ENCODE measurements around the gene ANXA8.

Gene ANXA8

GRCh38 chr10:47444047-47444446 is 39.9 kb downstream of the ANXA8 start:
- no peaks in the 10 kb centered on the region for H3K36me3 Mint-ChIP-seq (ENCODE audit: low read depth)
- peaks cover 17% of the 10 kb centered on the region for H3K9me3 Mint-ChIP-seq
- H3K4me3 Mint-ChIP-seq = no peak overlapping the region
- peaks cover 6% of the 10 kb centered on the region for H3K27me3 Mint-ChIP-seq (ENCODE audit: low read depth)
- H3K27ac Mint-ChIP-seq = no peak overlapping the region
- TF ChIP-seq CTCF (IDR thresholded peaks at IDR 0.05; ENCODE audit: unreplicated experiment in 3 of 3) = no peak
- no peaks in the 10 kb centered on the region for H3K4me1 Mint-ChIP-seq

- Mint-ChIP-seq H3K4me1 (no peaks in the 10 kb centered on the region), H3K27me3 (ENCODE audit: low read depth) (peaks cover 12% of the 10 kb centered on the region), H3K4me3 (no peak overlapping the region), H3K36me3 (ENCODE audit: low read depth) (no peaks in the 10 kb centered on the region), H3K27ac (no peak overlapping the region), H3K9me3 (peaks cover 22% of the 10 kb centered on the region)
- TF ChIP-seq CTCF (IDR thresholded peaks at IDR 0.05; ENCODE audit: unreplicated experiment in 3 of 3) = no peak
These were observed 40.8 kb downstream of the ANXA8 start for GRCh38 chr10:47443145-47443544.

- Mint-ChIP-seq H3K9me3 (peaks cover 22% of the 10 kb centered on the region), H3K4me1 (no peaks in the 10 kb centered on the region), H3K27me3 (ENCODE audit: low read depth) (peaks cover 12% of the 10 kb centered on the region), H3K4me3 (no peak overlapping the region), H3K36me3 (ENCODE audit: low read depth) (no peaks in the 10 kb centered on the region), H3K27ac (no peak overlapping the region)
- no peak for TF ChIP-seq CTCF (IDR thresholded peaks at IDR 0.05; ENCODE audit: unreplicated experiment in 3 of 3)
These were observed 41.6 kb downstream of the ANXA8 start for GRCh38 chr10:47442351-47442750.

GRCh38 chr10:47441938-47442337 is 42.0 kb downstream of the ANXA8 start:
- no peak for TF ChIP-seq CTCF (IDR thresholded peaks at IDR 0.05; ENCODE audit: unreplicated experiment in 3 of 3)
- H3K9me3 Mint-ChIP-seq = peaks cover 22% of the 10 kb centered on the region
- H3K4me3 Mint-ChIP-seq = no peak overlapping the region
- no peak overlapping the region for H3K27ac Mint-ChIP-seq
- H3K36me3 Mint-ChIP-seq (ENCODE audit: low read depth) = no peaks in the 10 kb centered on the region
- no peaks in the 10 kb centered on the region for H3K4me1 Mint-ChIP-seq
- peaks cover 12% of the 10 kb centered on the region for H3K27me3 Mint-ChIP-seq (ENCODE audit: low read depth)

- Mint-ChIP-seq H3K4me3 (no peak overlapping the region), H3K36me3 (ENCODE audit: low read depth) (no peaks in the 10 kb centered on the region), H3K27me3 (ENCODE audit: low read depth) (peaks cover 16% of the 10 kb centered on the region), H3K4me1 (no peaks in the 10 kb centered on the region), H3K9me3 (peaks cover 24% of the 10 kb centered on the region), H3K27ac (no peak overlapping the region)
- no peak for TF ChIP-seq CTCF (IDR thresholded peaks at IDR 0.05; ENCODE audit: unreplicated experiment in 3 of 3)
These were observed 43.7 kb downstream of the ANXA8 start for GRCh38 chr10:47440207-47440606.

- Mint-ChIP-seq H3K9me3 (peaks cover 32% of the 10 kb centered on the region), H3K4me3 (no peak overlapping the region), H3K36me3 (ENCODE audit: low read depth) (no peaks in the 10 kb centered on the region), H3K4me1 (no peaks in the 10 kb centered on the region), H3K27ac (no peak overlapping the region), H3K27me3 (ENCODE audit: low read depth) (peaks cover 16% of the 10 kb centered on the region)
- TF ChIP-seq CTCF (IDR thresholded peaks at IDR 0.05; ENCODE audit: unreplicated experiment in 3 of 3) = peak; percentile 32 to 47 (median 42)
These were observed 44.9 kb downstream of the ANXA8 start for GRCh38 chr10:47438857-47439474.

Measured in nephron (organoid).